Measurements from ENCODE around the gene SSR3. TPM values are rescaled to one million over a fixed set of nuclear protein-coding genes. Genes with fewer than 3 reads are reported as not detected.

Gene SSR3
- 84.2 TPM for total RNA-seq

GRCh38 chr3:156554842-156555687, at the start of gene SSR3:
SSR3 (minus strand) TSS chr3:156555117; CDS start chr3:156555089, 28 bp downstream.

Other genes with a start within 250 kb of the SSR3 start
- 26.3 TPM for gene TIPARP, start 119.5 kb upstream of the SSR3 start, total RNA-seq